CD4-positive, alpha-beta T cell treated with Interleukin-6 at 100 ng/mL for 8 hours (primary cell): ENCODE results near the gene INSYN2B.

Source experiments
- DNase-seq: peaks from one replicate; pipeline ENCODE4 v3.0.0-alpha.2; 2020; ENCODE audit warnings: mixed read lengths, low spot score

INSYN2B gene

GRCh38 chr5:169933127-169933526, 47.2 kb downstream of the INSYN2B start:
- DNase-seq, result no peak

DNA sequence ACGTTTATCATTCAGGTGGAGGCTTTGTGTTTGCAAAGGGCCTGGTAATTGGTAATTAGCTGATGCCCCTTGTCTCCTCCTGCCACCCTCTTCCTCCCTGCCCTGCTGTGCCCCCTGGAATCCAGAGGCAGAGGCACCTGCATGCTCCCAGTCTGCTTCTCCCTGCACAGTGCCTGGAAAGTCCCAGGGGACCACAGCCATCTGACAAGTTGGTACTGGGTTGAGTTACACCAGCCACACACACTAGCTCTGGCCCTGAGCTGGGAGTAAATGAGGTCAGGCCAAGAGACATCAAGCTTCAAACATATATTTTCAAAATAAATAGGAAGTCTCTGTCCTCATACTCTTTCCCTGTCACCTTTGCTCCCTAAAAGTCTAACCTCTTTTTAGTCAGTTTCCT, 56.3 kb downstream of the INSYN2B start:
- no peak for DNase-seq

GRCh38 chr5:169922474-169922873, 57.8 kb downstream of the INSYN2B start:
- no peak for DNase-seq

DNA sequence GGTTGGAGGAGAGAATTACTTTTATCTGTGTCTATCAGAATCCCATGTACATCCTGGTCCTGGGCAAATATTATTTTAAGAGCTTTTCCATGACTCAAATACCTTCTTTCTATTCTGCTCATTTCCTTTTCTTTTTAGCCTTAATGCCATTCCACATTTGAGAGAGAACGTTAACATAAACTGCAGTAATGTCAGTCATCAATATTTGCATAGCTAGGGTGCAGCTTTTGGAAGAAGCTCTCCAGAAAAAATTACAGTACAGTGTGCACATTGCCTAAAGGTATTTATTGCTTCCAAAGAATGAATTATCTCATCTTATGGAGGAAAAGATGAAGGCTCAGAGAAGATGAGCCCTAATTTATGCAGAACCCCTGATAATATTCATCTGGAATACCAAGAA, 58.3 kb downstream of the INSYN2B start:
- DNase-seq, result no peak

DNA sequence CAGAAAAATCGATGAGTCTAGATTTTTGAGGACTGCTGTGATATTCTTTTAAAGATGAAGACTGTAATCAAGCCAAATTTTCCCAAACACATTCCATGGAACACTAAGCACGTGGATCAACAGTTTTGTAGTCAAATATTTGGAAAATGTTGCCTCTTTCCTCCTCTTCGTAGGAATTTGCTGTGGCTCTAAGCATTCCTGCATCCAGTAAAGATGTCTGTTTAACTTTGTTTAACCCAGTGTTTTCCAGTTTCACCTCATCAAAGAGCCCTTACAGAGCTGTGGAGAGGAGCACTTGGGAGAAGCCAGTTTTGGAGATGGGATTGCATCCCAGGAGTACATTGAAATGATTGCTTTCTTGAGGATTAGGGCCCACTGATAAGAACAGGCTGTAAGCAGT, 58.9 kb downstream of the INSYN2B start:
- DNase-seq, result no peak

DNA sequence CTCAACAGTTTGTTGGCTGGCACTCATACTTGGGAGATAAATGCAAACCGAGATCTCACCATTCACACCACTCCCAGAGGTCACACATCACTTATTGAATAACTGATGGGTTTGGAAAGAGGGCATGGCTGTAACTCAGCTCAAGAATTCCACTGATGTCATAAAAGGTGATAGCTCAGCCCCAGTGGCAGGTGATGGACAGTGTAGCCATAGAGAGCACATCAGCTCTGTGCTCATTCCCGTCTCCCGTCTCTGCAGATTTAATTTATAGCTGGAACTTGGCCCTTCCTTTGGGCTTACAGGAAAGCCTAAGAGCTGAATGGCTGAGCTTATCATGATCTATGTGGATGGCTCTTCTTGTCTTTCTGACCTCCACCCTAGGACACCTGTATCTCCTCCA, 59.8 kb downstream of the INSYN2B start:
- DNase-seq, result no peak

DNA sequence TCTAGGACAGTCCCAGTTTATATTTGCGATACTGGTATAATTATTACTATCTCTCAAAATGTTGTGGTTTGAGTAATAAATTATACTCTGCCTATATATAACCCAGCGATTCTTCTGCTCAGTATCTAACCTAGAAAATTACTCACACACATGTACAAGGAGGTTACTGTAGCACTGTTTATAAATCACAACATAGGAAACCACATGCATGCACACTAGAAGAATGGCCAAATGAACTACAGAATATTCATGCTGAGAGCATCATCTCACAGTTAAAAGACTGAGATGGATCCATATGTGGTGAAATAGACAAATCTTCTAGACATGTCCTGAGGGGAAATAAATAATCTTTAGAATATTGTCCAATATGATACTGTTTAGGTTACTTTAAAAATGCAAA, 62.1 kb downstream of the INSYN2B start:
- DNase-seq, result no peak

DNA sequence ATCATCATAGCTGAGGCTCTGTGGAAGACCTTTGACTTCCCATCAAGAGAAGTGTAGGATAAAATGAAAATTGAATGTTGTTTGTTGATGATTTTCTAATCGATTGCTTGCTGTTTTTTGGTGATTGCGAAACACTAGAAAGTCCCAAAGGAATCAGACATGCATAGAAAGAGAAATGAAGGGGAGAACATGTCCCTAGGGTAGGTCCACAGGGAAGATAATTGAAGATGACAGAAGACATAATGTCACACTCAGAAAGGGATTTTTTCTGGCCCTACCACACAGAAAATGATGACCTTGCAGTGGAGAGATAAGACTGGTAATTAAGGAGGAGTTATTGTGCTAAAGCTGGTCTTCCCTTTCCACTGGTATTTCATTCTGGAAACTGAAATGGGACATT, 62.8 kb downstream of the INSYN2B start:
- no peak for DNase-seq

DNA sequence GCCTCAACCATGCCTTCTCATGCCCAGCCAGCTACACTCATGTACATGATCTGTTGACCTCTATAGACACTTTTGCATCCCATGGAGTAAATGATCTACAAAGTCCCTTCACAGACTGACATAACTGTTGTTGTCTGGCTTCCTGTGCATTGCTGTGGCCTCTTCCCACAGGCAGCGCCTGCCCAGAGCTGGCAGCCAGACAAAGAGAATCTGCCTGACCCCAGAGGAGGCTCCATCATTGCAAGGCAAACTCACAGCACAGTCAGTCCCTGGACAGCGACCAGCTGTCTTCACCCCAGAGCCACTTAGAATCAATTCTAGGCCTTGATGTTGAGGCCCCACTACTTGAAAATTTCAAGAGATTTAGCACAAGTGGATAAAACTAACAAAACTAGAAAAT, 65.5 kb downstream of the INSYN2B start:
- DNase-seq, result no peak

DNA sequence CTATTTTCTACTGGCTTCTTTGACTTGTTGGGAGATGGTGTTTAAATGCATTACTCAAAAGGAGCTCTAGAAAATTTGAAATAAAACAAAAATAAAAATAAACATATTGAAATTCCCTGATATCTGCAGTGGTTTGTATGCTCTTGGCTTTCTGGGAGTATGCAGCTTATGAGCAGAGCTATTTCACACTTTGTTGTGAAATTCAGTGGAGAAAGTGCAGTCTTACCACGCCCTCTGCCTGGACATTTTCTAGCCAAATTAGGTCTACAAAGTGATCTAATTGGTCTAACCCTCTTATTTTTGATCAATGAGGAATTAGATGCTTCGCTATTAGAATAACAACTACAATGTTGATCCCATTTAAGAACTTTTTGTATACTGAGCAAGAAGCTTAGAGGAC, 66.8 kb downstream of the INSYN2B start:
- no peak for DNase-seq

DNA sequence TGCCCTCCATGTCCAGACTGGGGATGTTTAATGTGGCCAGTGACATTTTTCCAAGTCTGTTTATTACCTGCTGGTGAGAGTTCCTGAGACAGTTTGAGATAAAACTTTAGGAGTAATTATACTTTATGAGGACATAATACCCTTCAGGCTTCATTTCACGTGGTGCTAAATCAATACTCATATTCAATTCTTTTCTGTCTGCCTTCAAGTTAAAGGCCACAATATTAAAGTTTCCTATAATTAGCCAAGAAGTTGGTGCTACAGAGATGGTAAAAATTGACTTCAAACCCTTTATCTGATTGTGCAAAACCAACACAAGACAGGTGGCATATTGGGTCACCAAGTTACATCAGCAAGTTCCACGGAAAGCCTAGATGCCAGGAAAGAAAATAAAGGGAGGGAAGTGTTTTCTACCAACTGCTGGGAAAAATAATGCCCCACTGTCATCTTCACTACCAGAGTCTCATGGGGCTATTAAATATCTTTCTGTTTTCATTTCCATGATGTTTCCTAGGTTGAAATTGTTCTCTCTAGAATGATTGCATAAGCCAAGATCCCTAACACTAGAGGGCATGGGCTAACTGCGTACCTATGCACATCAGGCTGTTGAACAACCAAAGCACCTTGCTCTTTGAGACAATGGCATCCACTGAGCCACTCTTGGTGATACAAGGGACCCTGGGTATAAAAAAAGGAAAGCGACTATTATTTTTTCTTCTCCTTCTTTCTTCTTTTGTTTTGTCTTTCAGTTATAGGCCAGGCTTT, 68.7 kb downstream of the INSYN2B start:
- no peak for DNase-seq

DNA sequence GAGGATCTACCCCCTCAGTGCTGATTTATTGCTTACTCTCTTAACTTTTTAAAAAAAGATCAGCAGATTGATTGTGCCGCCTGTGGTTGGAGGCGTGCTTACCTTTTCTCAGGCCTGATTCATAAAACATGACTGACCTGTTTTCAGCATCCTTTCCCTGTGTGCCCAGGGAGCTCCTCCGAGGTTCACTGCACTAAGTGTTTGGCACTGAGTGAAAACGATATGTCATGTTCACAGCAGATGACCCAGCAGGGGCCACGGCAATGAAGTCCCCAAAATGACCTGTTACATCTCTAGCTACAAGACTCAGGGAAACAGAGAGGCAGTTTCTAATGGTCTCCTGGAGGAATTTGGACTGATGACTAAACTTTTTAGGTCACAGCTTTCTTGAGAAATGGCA, 69.9 kb downstream of the INSYN2B start:
- DNase-seq, result no peak

DNA sequence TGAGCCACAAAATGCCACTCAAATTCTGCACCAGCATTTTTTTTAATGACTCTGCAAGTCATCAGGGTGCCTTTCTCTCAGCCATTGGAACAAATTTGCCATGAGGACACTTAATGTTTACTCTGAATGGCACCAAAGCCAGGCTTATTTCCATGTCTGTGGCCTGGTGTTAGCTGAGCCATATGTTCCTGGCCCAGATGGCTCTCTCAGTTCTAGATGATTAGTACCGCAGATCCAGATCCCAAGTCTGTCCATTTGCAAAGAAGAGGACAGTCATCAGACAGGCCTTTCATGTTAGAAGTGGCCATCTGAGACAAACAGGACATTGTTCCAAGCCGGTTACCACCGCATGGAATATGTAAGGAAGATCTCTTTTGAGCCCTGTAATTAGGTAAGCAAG, 70.3 kb downstream of the INSYN2B start:
- DNase-seq, result no peak

- DNase-seq, result no peak
These were observed 71.4 kb downstream of the INSYN2B start for GRCh38 chr5:169908864-169909263.

DNA sequence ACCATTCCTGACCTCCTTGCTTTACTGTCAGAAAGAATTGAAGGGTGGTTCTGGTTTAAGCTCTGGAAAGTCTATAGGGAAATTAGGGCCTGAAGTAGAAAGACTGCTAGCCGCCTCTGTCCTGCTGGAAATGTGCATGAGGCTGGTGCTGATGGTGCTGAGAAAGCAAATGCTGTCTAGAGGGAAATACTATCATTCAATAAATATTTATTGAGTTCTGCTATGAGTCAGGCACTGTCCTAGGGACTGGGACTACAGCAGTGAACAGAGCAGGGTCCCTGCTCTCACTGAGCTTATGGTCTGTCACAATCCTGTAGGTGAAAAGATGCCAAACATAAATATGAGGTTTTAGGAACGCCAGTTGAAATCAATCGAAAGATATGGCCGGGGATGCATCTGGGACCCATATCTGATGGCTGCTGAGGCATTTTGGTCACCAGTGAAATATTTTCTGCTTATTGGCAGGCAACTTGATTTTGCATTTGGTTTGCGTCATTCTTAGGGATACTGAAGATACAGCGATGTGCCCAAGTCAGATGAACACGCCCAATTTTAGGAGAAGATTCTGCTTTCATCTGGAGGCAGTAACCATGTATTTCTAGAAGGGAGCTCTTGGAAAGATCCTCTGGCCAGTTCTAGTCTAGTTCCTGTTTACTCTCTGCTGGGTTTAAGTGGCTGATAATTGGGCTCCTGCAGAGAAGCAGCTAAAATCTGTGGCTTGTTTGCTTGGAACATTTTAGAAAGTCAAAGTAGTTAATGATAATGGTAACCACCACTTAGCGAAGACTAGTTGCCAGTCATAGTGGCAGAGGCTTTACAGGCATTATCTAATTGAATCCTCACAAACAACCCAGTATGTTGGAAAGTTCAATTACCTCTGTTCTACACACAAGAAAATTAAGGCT, 73.3 kb downstream of the INSYN2B start:
- DNase-seq, result no peak

- DNase-seq, result no peak
These were observed 75.3 kb downstream of the INSYN2B start for GRCh38 chr5:169905017-169905416.

DNA sequence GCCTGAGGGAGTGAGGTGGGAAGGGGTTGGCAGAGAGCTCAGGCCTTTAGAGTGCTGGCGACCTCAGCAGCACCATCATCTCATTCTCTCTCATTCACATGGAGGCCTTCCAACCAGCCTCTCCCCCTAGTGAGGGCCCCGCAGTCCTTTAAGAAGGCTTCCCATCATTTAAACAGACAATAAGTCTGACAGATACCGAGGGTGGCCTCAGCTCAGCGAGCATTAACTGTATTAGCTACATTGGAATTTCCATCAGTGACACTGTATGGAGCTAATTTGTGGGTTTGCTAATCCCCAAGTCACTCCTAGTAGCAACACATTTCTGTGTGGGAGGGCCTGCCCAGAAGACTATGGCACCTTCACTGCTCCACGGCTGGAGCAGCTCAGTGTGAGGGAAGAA, 75.8 kb downstream of the INSYN2B start:
- DNase-seq, result no peak

- no peak for DNase-seq
These were observed 76.2 kb downstream of the INSYN2B start for GRCh38 chr5:169904059-169904458.

GRCh38 chr5:169901896-169902295, 78.4 kb downstream of the INSYN2B start:
- no peak for DNase-seq

DNA sequence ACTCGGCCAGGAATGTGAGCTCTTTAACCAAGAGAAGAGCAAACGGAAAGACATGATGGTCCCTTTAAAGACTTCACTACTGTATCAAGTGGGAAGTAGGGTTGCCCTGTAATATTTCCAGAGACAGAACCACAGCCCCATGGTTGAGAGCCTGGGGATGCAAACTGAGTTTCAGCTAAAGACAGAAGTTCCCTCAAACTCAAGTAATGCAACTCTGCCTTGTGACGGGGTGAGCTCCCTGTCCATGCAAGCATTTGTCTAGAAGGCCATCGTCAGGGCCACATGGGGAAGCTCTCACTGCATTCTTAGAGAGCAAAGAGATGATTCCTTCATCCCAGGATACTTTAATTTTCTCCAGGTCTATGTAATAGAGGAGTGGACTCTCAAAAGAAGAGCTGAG, 82.8 kb downstream of the INSYN2B start:
- DNase-seq, result no peak

DNA sequence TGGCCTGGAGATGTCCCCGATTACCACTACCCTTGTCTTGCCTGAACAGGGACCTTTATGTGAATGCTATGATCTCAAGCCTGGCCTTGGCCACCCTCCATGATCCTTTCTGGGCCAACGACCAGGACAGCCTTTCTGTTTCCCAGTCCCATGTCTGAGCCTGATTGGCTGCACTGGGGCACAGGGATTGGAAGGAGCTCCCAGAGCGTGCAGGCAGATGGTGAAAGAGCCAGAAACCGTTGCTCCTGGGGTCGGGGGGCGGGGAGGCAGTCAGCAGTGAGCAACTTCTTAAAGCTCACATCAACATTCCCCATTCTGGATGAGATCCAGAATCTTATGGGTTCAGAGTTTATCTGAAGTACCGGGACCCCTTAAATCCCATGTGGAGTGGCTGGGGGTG, 84.4 kb downstream of the INSYN2B start:
- no peak for DNase-seq

GRCh38 chr5:169893571-169893970, 86.7 kb downstream of the INSYN2B start:
- no peak for DNase-seq

DNA sequence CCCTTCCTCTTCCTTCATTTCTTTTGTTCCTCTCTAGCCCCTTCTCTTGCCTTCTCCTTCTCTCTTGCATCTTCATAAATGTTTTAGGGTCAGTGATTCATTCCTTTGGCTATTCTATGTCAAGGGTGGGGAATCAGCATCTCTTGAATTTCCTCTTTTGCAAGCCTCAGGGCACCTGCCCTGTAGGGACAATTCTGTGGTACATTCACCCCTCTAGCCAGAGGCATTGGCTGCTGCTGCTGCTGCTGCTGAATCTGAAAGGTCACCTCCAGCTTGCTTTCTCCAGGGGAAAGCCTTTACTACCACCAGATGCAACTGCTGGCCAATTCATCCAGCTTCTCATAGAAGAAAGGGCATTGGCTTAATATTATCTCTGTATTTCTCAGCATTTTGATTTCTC, 87.3 kb downstream of the INSYN2B start:
- DNase-seq, result no peak
